Heart left ventricle (tissue), 13 donors: ENCODE data around the gene ZNF207.

Source experiments
- CTCF ChIP-seq, 12 donors: fragments of 200-600 bp; sonication (generic) in 4 of 12; IDR thresholded peaks; one replicate each; pipeline versions ENCODE4 v1.5.0 to v1.8.0; 2018 to 2022; ENCODE audit warnings: antibody characterized with exemption in 12 of 12, mild to moderate bottlenecking in 5 of 12
- POLR2A ChIP-seq, 2 donors: fragments of 450-650 bp; IDR thresholded peaks; one replicate each; pipeline ENCODE4 v1.6.1; 2017; ENCODE audit warnings: antibody characterized with exemption in 2 of 2, mild to moderate bottlenecking in 2 of 2, moderate library complexity in 2 of 2
- donor health status: ischemic (EF 13 %, LVEDD 7.1; RV severe dilation, severe dysfunction).
- donor health status: DM: no; HTN: yes; CAD: no.
- donor health status: DM: no; HTN: no; CAD: no.
- donor health status: ischemic (EF 25% LVEDD 6.9; RV normal size, moderate dysfunction).
- donor health status: ischemic (EF 25% LVEDD 5.7; RV mildly dilated, moderate dysfunction).
- donor health status: ischemic (EF 35%, LVEDD 5.7; RV mildly dilated, moderate dysfunction).
- donor health status: nonischemic (EF 11% LVEDD 7.7; RV severe dilation, severe dysfunction).
- donor health status: DM: yes; HTN: yes; CAD: no.
- donor health status: PGD.
- donor health status: ischemic (EF 29% LVEDD 5.4; RV normal size, mild dysfunction).
- donor health status: nonischemic (EF 23%, LVEDD 6.1; RV moderate dilation, normal function).

GRCh38 chr17:32429598-32429997 lies 79.6 kb downstream of the ZNF207 start:
- TF ChIP-seq CTCF (IDR thresholded peaks at IDR 0.05) (no peak), POLR2A (IDR thresholded peaks at IDR 0.05) (no peak)
